Keratinocyte (primary cell): ENCODE results near the gene INKA2.

Experiments used
- EZH2 ChIP-seq: IDR thresholded peaks from one replicate; pipeline ENCODE4 v1.6.1; 2012; ENCODE audit warnings: inconsistent platforms, mild to moderate bottlenecking, low read length, moderate library complexity
- TF ChIP-seq, protein P1 (sequence below), 3 experiments: IDR thresholded peaks in 1 of 3; conservative IDR thresholded peaks in 1 of 3; optimal IDR thresholded peaks in 1 of 3; 2 replicates in 2 of 3; 3 replicates in 1 of 3; pipeline versions ENCODE3 to v1.5.1; 2011; ENCODE audit warnings: low read length in 3 of 3, mild to moderate bottlenecking in 3 of 3, moderate library complexity in 2 of 3, control low read depth in 1 of 3, inconsistent platforms in 1 of 3; ENCODE audit not compliant: insufficient read depth in 2 of 3; ENCODE audit errors: extremely low read depth in 1 of 3

DNA sequence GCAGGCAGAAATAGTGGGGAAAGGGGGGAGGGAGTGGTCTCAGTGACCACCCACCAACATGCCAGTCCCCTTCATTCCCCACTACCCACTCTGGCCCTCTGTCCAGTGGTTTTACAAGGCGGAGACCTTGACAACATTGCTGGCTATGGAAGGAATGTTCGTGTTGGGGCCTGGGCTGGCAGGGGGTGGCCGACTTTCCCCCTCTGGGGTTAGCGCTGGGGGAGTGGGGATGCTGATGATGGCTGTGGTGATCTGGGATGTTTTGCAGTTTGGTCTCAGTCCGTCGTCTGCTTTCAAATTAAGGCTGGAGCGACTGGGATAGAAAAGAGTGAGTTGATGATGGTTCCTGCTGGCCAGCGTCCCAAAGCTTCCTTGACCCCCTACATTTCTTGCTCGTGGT is 36.8 kb upstream of the INKA2 start:
- TF ChIP-seq, protein P1, sequence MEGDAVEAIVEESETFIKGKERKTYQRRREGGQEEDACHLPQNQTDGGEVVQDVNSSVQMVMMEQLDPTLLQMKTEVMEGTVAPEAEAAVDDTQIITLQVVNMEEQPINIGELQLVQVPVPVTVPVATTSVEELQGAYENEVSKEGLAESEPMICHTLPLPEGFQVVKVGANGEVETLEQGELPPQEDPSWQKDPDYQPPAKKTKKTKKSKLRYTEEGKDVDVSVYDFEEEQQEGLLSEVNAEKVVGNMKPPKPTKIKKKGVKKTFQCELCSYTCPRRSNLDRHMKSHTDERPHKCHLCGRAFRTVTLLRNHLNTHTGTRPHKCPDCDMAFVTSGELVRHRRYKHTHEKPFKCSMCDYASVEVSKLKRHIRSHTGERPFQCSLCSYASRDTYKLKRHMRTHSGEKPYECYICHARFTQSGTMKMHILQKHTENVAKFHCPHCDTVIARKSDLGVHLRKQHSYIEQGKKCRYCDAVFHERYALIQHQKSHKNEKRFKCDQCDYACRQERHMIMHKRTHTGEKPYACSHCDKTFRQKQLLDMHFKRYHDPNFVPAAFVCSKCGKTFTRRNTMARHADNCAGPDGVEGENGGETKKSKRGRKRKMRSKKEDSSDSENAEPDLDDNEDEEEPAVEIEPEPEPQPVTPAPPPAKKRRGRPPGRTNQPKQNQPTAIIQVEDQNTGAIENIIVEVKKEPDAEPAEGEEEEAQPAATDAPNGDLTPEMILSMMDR (optimal IDR thresholded peaks at IDR 0.05 in 1 of 3, IDR thresholded peaks at IDR 0.05 in 1 of 3, conservative IDR thresholded peaks at IDR 0.05 in 1 of 3; ENCODE audit: extremely low read depth in 1 of 3, insufficient read depth in 2 of 3, low read length in 3 of 3): no peak
- no peak for TF ChIP-seq EZH2
